ENCODE results near the gene FBXW11. TPM values are rescaled to one million over a fixed set of nuclear protein-coding genes. Genes with fewer than 3 reads are reported as not detected.
"Not testable (repeated sequence)": the region's sequence is repeated elsewhere in the genome, so short reads cannot be mapped to it uniquely, and the experiment has no call there.

The FBXW11 gene
- total and polyA plus RNA-seq, 9 donors: 20.5 to 73.4 (median 53.0) TPM

- Histone ChIP-seq H3K36me3 (no peaks in the 10 kb centered on the region), H3K27me3 (no peaks in the 10 kb centered on the region), H3K27ac (no peak overlapping the region), H3K4me3 (no peak overlapping the region), H3K9me3 (no peaks in the 10 kb centered on the region), H3K4me1 (ENCODE audit: insufficient read depth) (no peaks in the 10 kb centered on the region)
- DNase-seq: no peak
- TF ChIP-seq EP300 (IDR thresholded peaks at IDR 0.05) (no peak), CTCF (IDR thresholded peaks at IDR 0.05) (no peak), POLR2A (IDR thresholded peaks at IDR 0.05) (no peak)
- WGBS, 3 donors: 93 to 97% (median 95%) methylated on average over 3 of the region's 3 CpGs
- intact Hi-C loops (cut with DNase I): no loop called here
These were observed 79.0 kb downstream of the FBXW11 start for GRCh38 chr5:171927345-171927941.

GRCh38 chr5:171926311-171926710 lies 80.1 kb downstream of the FBXW11 start:
- no peaks in the 10 kb centered on the region for H3K27me3 ChIP-seq
- H3K27ac ChIP-seq: no peak overlapping the region
- intact Hi-C loops (cut with DNase I): no loop called here
- no peaks in the 10 kb centered on the region for H3K4me1 ChIP-seq (ENCODE audit: insufficient read depth)
- H3K4me3 ChIP-seq: no peak overlapping the region
- no peaks in the 10 kb centered on the region for H3K36me3 ChIP-seq
- TF ChIP-seq POLR2A (IDR thresholded peaks at IDR 0.05): no peak
- TF ChIP-seq CTCF (IDR thresholded peaks at IDR 0.05): no peak
- TF ChIP-seq EP300 (IDR thresholded peaks at IDR 0.05): no peak
- 93 to 97% (median 95%) methylated on average over 8 of the region's 8 CpGs for WGBS, 3 donors
- no peaks in the 10 kb centered on the region for H3K9me3 ChIP-seq
- no peak for DNase-seq

GRCh38 chr5:171924493-171925122 lies 81.8 kb downstream of the FBXW11 start:
- Histone ChIP-seq H3K36me3 (no peaks in the 10 kb centered on the region), H3K27me3 (no peaks in the 10 kb centered on the region), H3K4me3 (no peak overlapping the region), H3K4me1 (ENCODE audit: insufficient read depth) (no peaks in the 10 kb centered on the region), H3K9me3 (no peaks in the 10 kb centered on the region), H3K27ac (no peak overlapping the region)
- 96 to 99% (median 97%) methylated on average over 25 of the region's 25 CpGs for WGBS, 3 donors
- intact Hi-C loops (cut with DNase I): no loop called here
- TF ChIP-seq CTCF (IDR thresholded peaks at IDR 0.05) (no peak), POLR2A (IDR thresholded peaks at IDR 0.05) (no peak), EP300 (IDR thresholded peaks at IDR 0.05) (no peak)
- no peak for DNase-seq

- WGBS, 3 donors: 88 to 90% (median 89%) methylated on average over 6 of the region's 6 CpGs
- H3K4me1 ChIP-seq (ENCODE audit: insufficient read depth): peaks cover 1% of the 10 kb centered on the region
- H3K9me3 ChIP-seq: no peaks in the 10 kb centered on the region
- no peak for DNase-seq
- intact Hi-C loops (cut with DNase I): no loop called here
- TF ChIP-seq POLR2A (IDR thresholded peaks at IDR 0.05) (no peak), EP300 (IDR thresholded peaks at IDR 0.05) (no peak), CTCF (IDR thresholded peaks at IDR 0.05) (no peak)
- H3K27ac ChIP-seq: no peak overlapping the region
- H3K36me3 ChIP-seq: no peaks in the 10 kb centered on the region
- no peak overlapping the region for H3K4me3 ChIP-seq
- H3K27me3 ChIP-seq: no peaks in the 10 kb centered on the region
These were observed 85.6 kb downstream of the FBXW11 start for GRCh38 chr5:171920765-171921391.

GRCh38 chr5:171915700-171916099 lies 90.7 kb downstream of the FBXW11 start:
- WGBS, 3 donors: 92 to 93% (median 93%) methylated on average over 4 of the region's 4 CpGs
- H3K27ac ChIP-seq; H3K36me3 ChIP-seq; H3K4me1 ChIP-seq (ENCODE audit: insufficient read depth); H3K9me3 ChIP-seq; DNase-seq; H3K4me3 ChIP-seq; H3K27me3 ChIP-seq: not testable (repeated sequence)
- intact Hi-C loops (cut with DNase I): loop anchor here in 3 of 4 donors (10.0 kb wide), 2 partner anchors 269 to 379 kb away; partner anchors contain the start of gene STK10 (in 2 of the 3)
